Measurements from ENCODE around the gene OTUB2.

Gene OTUB2

GRCh38 chr14:93993382-93993781, 32.8 kb upstream of the OTUB2 start:
- DNase-seq (ENCODE audit: low read depth in 1 of 2, low spot score in 1 of 2): no peak
- no peak overlapping the region for H3K4me3 ChIP-seq (replicated peaks; ENCODE audit: insufficient read depth, low read length)

DNA sequence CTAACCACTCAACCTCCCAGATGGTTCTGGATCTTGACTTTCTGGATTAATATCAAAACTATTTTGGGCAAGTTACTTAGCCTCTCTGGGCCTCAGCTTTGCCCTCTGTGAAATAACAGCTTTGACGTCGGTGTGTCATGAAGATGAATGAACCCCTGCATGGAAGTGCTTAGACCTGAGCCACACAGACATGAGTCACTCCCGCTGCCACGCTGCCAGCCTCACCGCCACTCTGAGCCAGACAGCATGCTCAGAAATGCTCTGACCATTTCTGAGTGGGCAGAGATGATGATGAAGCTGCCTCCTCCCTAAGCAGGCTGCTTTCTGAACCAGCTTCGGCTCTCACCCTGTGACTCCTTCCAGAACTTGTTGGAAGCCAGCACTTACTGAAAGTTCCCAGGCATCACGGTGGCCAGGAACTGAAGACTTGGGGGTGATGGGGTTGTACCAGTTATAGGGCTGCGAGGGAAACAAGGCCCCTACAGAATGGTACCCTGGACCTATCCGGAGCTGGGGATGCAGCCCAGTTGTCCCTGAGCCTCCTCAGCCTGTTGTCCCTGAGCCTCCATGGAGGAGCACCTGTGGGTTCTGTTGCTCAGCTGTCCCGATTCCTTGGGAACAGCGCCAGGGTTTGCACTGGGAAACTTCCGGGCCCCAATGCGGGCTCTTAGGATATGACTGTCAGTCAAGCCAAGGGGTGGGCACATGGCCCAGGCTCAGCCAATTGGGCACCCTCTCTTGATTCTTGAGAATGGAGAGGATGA, 31.0 kb upstream of the OTUB2 start:
- Histone ChIP-seq H3K27ac (replicated peaks) (no peak overlapping the region), H3K27me3 (ENCODE audit: insufficient read depth, poor library complexity, severe bottlenecking) (peaks cover 13% of the 10 kb centered on the region), H3K4me3 (replicated peaks; ENCODE audit: insufficient read depth, low read length) (no peak overlapping the region)
- TF ChIP-seq POLR2AphosphoS5 (IDR thresholded peaks at IDR 0.05; ENCODE audit: low read depth): no peak
- TF ChIP-seq GABPA (IDR thresholded peaks at IDR 0.05; ENCODE audit: low read depth): no peak
- TF ChIP-seq, protein P1, sequence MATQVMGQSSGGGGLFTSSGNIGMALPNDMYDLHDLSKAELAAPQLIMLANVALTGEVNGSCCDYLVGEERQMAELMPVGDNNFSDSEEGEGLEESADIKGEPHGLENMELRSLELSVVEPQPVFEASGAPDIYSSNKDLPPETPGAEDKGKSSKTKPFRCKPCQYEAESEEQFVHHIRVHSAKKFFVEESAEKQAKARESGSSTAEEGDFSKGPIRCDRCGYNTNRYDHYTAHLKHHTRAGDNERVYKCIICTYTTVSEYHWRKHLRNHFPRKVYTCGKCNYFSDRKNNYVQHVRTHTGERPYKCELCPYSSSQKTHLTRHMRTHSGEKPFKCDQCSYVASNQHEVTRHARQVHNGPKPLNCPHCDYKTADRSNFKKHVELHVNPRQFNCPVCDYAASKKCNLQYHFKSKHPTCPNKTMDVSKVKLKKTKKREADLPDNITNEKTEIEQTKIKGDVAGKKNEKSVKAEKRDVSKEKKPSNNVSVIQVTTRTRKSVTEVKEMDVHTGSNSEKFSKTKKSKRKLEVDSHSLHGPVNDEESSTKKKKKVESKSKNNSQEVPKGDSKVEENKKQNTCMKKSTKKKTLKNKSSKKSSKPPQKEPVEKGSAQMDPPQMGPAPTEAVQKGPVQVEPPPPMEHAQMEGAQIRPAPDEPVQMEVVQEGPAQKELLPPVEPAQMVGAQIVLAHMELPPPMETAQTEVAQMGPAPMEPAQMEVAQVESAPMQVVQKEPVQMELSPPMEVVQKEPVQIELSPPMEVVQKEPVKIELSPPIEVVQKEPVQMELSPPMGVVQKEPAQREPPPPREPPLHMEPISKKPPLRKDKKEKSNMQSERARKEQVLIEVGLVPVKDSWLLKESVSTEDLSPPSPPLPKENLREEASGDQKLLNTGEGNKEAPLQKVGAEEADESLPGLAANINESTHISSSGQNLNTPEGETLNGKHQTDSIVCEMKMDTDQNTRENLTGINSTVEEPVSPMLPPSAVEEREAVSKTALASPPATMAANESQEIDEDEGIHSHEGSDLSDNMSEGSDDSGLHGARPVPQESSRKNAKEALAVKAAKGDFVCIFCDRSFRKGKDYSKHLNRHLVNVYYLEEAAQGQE (IDR thresholded peaks at IDR 0.05; ENCODE audit: insufficient replicate concordance, low read depth): no peak
- TF ChIP-seq, protein P2, sequence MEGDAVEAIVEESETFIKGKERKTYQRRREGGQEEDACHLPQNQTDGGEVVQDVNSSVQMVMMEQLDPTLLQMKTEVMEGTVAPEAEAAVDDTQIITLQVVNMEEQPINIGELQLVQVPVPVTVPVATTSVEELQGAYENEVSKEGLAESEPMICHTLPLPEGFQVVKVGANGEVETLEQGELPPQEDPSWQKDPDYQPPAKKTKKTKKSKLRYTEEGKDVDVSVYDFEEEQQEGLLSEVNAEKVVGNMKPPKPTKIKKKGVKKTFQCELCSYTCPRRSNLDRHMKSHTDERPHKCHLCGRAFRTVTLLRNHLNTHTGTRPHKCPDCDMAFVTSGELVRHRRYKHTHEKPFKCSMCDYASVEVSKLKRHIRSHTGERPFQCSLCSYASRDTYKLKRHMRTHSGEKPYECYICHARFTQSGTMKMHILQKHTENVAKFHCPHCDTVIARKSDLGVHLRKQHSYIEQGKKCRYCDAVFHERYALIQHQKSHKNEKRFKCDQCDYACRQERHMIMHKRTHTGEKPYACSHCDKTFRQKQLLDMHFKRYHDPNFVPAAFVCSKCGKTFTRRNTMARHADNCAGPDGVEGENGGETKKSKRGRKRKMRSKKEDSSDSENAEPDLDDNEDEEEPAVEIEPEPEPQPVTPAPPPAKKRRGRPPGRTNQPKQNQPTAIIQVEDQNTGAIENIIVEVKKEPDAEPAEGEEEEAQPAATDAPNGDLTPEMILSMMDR (IDR thresholded peaks at IDR 0.05; ENCODE audit: insufficient read depth, low read length): no peak
- no peak for TF ChIP-seq SPI1 (IDR thresholded peaks at IDR 0.05; ENCODE audit: borderline replicate concordance, low read depth)
- no peak for DNase-seq (ENCODE audit: low read depth in 1 of 2, low spot score in 1 of 2)

More at GRCh38 chr14:93993382-93993781, 32.8 kb upstream of the OTUB2 start:
- Histone ChIP-seq H3K27me3 (ENCODE audit: insufficient read depth, poor library complexity, severe bottlenecking) (peaks cover 13% of the 10 kb centered on the region), H3K27ac (replicated peaks) (no peak overlapping the region)
- TF ChIP-seq POLR2AphosphoS5 (IDR thresholded peaks at IDR 0.05; ENCODE audit: low read depth): no peak
- no peak for TF ChIP-seq SPI1 (IDR thresholded peaks at IDR 0.05; ENCODE audit: borderline replicate concordance, low read depth)
- TF ChIP-seq, protein P1 (IDR thresholded peaks at IDR 0.05; ENCODE audit: insufficient replicate concordance, low read depth): no peak
- no peak for TF ChIP-seq GABPA (IDR thresholded peaks at IDR 0.05; ENCODE audit: low read depth)
- TF ChIP-seq, protein P2 (IDR thresholded peaks at IDR 0.05; ENCODE audit: insufficient read depth, low read length): no peak

DNA sequence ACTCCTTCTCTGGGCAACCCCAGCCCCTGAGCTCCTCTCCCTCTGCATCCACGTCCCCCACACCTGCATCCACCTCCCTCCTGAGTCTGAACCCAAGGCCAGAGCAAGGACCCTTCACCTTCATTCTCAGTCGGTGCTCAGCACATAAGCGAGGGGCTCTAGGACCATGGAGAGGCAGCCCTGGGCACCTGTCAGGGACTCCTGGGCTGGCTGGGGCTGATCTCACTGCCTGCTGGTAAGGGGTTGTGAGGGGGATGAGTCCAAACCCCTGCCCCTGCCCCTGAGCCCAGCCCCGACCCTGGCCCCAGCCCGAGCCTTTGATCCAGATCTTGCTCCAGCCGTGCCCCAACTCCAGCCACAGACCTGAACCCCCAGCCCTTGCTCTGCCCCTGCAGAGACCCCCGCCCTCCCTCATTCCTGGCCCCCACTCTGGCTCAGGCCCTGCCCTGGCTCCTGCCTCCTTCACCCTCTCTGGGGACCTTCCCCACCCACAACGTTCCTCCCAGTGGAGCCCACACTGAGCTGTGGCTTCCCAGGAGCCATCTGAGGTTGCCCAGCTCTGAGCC, 29.9 kb upstream of the OTUB2 start:
- no peak for TF ChIP-seq SPI1 (IDR thresholded peaks at IDR 0.05; ENCODE audit: borderline replicate concordance, low read depth)
- no peak for TF ChIP-seq GABPA (IDR thresholded peaks at IDR 0.05; ENCODE audit: low read depth)
- TF ChIP-seq, protein P2 (IDR thresholded peaks at IDR 0.05; ENCODE audit: insufficient read depth, low read length): no peak
- TF ChIP-seq, protein P1 (IDR thresholded peaks at IDR 0.05; ENCODE audit: insufficient replicate concordance, low read depth): no peak
- no peak for TF ChIP-seq POLR2AphosphoS5 (IDR thresholded peaks at IDR 0.05; ENCODE audit: low read depth)
- peaks cover 11% of the 10 kb centered on the region for H3K27me3 ChIP-seq (ENCODE audit: insufficient read depth, poor library complexity, severe bottlenecking)
- no peak overlapping the region for H3K27ac ChIP-seq (replicated peaks)
- no peak overlapping the region for H3K4me3 ChIP-seq (replicated peaks; ENCODE audit: insufficient read depth, low read length)
- DNase-seq (ENCODE audit: low read depth in 1 of 2, low spot score in 1 of 2): no peak
